ENCODE measurements around the gene PEG3.

Gene PEG3

DNA sequence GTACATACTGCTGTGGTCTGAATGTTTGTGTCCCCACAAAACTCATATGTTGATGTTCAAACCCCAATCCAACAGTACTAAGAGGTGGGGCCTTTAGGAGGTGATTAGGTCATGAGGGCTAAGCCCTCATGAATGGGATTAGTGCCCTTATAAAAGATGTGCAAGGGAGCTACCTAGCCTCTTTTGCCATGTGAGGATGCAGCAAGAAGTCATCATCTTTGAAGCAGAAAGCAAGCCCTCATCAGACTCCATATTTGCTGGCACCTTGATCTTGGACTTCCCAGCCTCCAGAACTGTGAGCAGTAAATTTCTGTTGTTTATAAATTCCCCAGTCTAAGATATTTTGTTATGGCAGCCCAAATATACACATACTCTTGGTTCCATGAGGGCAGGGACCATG, 33.9 kb downstream of the PEG3 start:
- no peak for DNase-seq
